CD14-positive monocyte (primary cell): ENCODE measurements around the gene LTBP1. TPM values are rescaled to one million over a fixed set of nuclear protein-coding genes. Genes with fewer than 3 reads are reported as not detected.

Source experiments
- DNase-seq, 3 donors: peaks; one replicate each; pipeline ENCODE4 v3.0.0-alpha.2; 2011 to 2022
- H2AFZ ChIP-seq: 2 replicates; pipeline ENCODE4 v1.6.0; 2012; ENCODE audit warnings: mild to moderate bottlenecking, low read depth, low read length, inconsistent platforms; ENCODE audit not compliant: insufficient read depth, poor library complexity, severe bottlenecking
- H3K27ac ChIP-seq, 2 donors: 1 replicate in 1 of 2; 2 replicates in 1 of 2; pipeline ENCODE4 v1.5.1; 2012 to 2013; ENCODE audit warnings: low read length in 2 of 2, control low read depth in 1 of 2, inconsistent platforms in 1 of 2, low read depth in 1 of 2, mild to moderate bottlenecking in 1 of 2
- H3K27me3 ChIP-seq, 2 donors: one replicate each; pipeline versions ENCODE4 v1.6.0 to v1.6.1; 2011 to 2013; ENCODE audit warnings: low read length in 2 of 2; ENCODE audit not compliant: control insufficient read depth in 2 of 2, insufficient read depth in 2 of 2
- H3K36me3 ChIP-seq, 2 donors: replicated peaks in 1 of 2; 1 replicate in 1 of 2; 2 replicates in 1 of 2; pipeline versions ENCODE4 v1.5.1 to v1.6.1; 2012 to 2013; ENCODE audit warnings: low read length in 2 of 2, control low read depth in 1 of 2, inconsistent platforms in 1 of 2, mild to moderate bottlenecking in 1 of 2; ENCODE audit not compliant: insufficient read depth in 2 of 2, control insufficient read depth in 1 of 2
- H3K4me1 ChIP-seq, 2 donors: 1 replicate in 1 of 2; 2 replicates in 1 of 2; pipeline versions ENCODE4 v1.5.1 to v1.6.1; 2012 to 2013; ENCODE audit warnings: low read length in 2 of 2, control low read depth in 1 of 2, inconsistent platforms in 1 of 2, mild to moderate bottlenecking in 1 of 2, moderate library complexity in 1 of 2; ENCODE audit not compliant: insufficient read depth in 2 of 2, control insufficient read depth in 1 of 2
- H3K4me2 ChIP-seq: replicated peaks from 2 replicates; pipeline ENCODE3; 2012; ENCODE audit warnings: low read length, moderate library complexity, mild to moderate bottlenecking; ENCODE audit not compliant: poor library complexity, severe bottlenecking; ENCODE audit errors: extremely low read depth
- H3K4me3 ChIP-seq, 3 experiments: fragments of 200-600 bp in 1 of 3; sonication (generic) in 1 of 3; replicated peaks in 1 of 3; 1 replicate in 2 of 3; 2 replicates in 1 of 3; pipeline ENCODE4 v1.5.1; 2011 to 2013; ENCODE audit warnings: low read length in 3 of 3, mild to moderate bottlenecking in 3 of 3, control low read depth in 2 of 3, low read depth in 2 of 3, inconsistent platforms in 1 of 3, moderate library complexity in 1 of 3
- H3K79me2 ChIP-seq: 2 replicates; pipeline ENCODE4 v1.6.0; 2012; ENCODE audit warnings: mild to moderate bottlenecking, control low read depth, inconsistent platforms, low read length, moderate library complexity; ENCODE audit not compliant: insufficient read depth
- H3K9ac ChIP-seq: 2 replicates; pipeline ENCODE4 v1.6.0; 2017; ENCODE audit warnings: low read length, mild to moderate bottlenecking; ENCODE audit not compliant: insufficient read depth, poor library complexity, severe bottlenecking
- H3K9me3 ChIP-seq, 2 donors: replicated peaks in 1 of 2; 1 replicate in 1 of 2; 2 replicates in 1 of 2; pipeline versions ENCODE4 v1.5.1 to v1.6.1; 2012 to 2013; ENCODE audit warnings: low read length in 2 of 2, control low read depth in 1 of 2; ENCODE audit not compliant: control insufficient read depth in 1 of 2, insufficient read depth in 1 of 2
- H4K20me1 ChIP-seq: 2 replicates; pipeline ENCODE4 v1.6.0; 2012; ENCODE audit warnings: mild to moderate bottlenecking, low read length, control low read depth, moderate library complexity; ENCODE audit not compliant: insufficient read depth
- H3K27ac Mint-ChIP-seq, 7 donors: one replicate each; pipeline ENCODE4 v1.8.0; 2020; ENCODE audit warnings: mild to moderate bottlenecking in 7 of 7, mixed read lengths in 7 of 7, moderate library complexity in 6 of 7, inconsistent platforms in 2 of 7
- H3K27me3 Mint-ChIP-seq, 3 donors: one replicate each; pipeline ENCODE4 v1.8.0; 2021 to 2022; ENCODE audit warnings: low read depth in 3 of 3, mild to moderate bottlenecking in 3 of 3, mixed read lengths in 3 of 3, moderate library complexity in 3 of 3, inconsistent platforms in 1 of 3
- H3K36me3 Mint-ChIP-seq, 2 donors: one replicate each; pipeline ENCODE4 v1.8.0; 2020; ENCODE audit warnings: mixed read lengths in 2 of 2, inconsistent platforms in 1 of 2, mild to moderate bottlenecking in 1 of 2
- H3K4me1 Mint-ChIP-seq: one replicate; pipeline ENCODE4 v1.8.0; 2020; ENCODE audit warnings: mild to moderate bottlenecking, mixed read lengths
- H3K4me3 Mint-ChIP-seq, 2 donors: one replicate each; pipeline ENCODE4 v1.8.0; 2020; ENCODE audit warnings: mild to moderate bottlenecking in 2 of 2, mixed read lengths in 2 of 2, moderate library complexity in 1 of 2
- H3K9me3 Mint-ChIP-seq, 7 donors: one replicate each; pipeline ENCODE4 v1.8.0; 2020 to 2022; ENCODE audit warnings: mixed read lengths in 7 of 7, mild to moderate bottlenecking in 6 of 7, moderate library complexity in 6 of 7, inconsistent platforms in 2 of 7
- WGBS: methylation state at CpG from one replicate; pipeline ENCODE4 v1.1.5; 2013; ENCODE audit warnings: missing lambda C conversion rate; ENCODE audit not compliant: insufficient coverage; 5-methylcytosine and 5-hydroxymethylcytosine counted together
- intact Hi-C, 2 donors: fragments of 100-400 bp; cut with micrococcal nuclease; formaldehyde crosslinking; loops; one replicate each; pipeline versions ENCODE4 v1.15.0 to v1.15.1; 2023
- polyA plus RNA-seq, 3 donors: library from polyadenylated mRNA; depleted of rRNA in 1 of 3; unstranded in 2 of 3; stranded (reverse) in 1 of 3; fragments of 300-500 nt in 2 of 3; fragments of >200 nt in 1 of 3; fragmentation: Illumina TruSeq in 2 of 3; gene quantifications; 1 replicate in 2 of 3; 2 replicates in 1 of 3; pipeline ENCODE4 v1.2.3, GENCODE V29; 2012 to 2021
- TF ChIP-seq, protein P1 (sequence below): fragments of 200-600 bp; IDR thresholded peaks from one replicate; pipeline ENCODE4 v1.8.0; 2022; ENCODE audit warnings: antibody characterized with exemption, mild to moderate bottlenecking

LTBP1 gene
- polyA plus RNA-seq, 3 donors: 0.18 to 0.24 TPM; not detected in 1

DNA sequence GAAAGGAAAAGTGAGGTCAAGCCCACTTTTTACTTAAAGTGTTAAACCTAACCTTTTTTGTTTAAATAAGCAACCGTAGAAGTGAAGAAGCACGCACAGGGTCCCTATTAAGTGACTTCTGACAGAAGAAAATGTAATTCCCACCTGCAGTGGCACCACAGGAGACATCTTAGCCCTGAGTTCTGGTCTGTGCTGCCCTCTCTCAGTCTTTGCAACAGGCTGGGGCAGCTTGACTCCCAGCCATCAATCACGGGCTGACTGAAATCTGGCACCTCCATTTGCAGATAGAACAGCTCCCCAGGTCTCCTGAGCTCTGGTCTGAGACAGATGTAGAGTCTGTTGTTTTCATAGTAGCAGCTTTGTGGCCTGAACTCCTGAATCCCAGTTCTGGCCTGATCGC, 170.0 kb downstream of the LTBP1 start:
- Histone ChIP-seq H3K4me2 (no peak overlapping the region), H3K27me3 (no peaks in the 10 kb centered on the region), H3K4me1 (no peaks in the 10 kb centered on the region), H4K20me1 (no peaks in the 10 kb centered on the region), H3K9ac (no peak overlapping the region), H3K9me3 (no peaks in the 10 kb centered on the region), H3K4me3 (no peak overlapping the region), H3K27ac (no peak overlapping the region), H3K36me3 (no peaks in the 10 kb centered on the region), H2AFZ (no peak overlapping the region), H3K79me2 (no peaks in the 10 kb centered on the region)
- no peak overlapping the region for H3K27ac Mint-ChIP-seq
- WGBS: 90% methylated on average over 2 of the region's 4 CpGs
- H3K9me3 Mint-ChIP-seq: peaks cover 0 to 2% (median 0%) of the 10 kb centered on the region in 7 donors
- peaks cover 2 to 3% (median 2%) of the 10 kb centered on the region in 3 donors for H3K27me3 Mint-ChIP-seq
- H3K36me3 Mint-ChIP-seq: no peaks in the 10 kb centered on the region
- intact Hi-C loops: no loop called here
- H3K4me3 Mint-ChIP-seq: no peak overlapping the region
- TF ChIP-seq, protein P1, sequence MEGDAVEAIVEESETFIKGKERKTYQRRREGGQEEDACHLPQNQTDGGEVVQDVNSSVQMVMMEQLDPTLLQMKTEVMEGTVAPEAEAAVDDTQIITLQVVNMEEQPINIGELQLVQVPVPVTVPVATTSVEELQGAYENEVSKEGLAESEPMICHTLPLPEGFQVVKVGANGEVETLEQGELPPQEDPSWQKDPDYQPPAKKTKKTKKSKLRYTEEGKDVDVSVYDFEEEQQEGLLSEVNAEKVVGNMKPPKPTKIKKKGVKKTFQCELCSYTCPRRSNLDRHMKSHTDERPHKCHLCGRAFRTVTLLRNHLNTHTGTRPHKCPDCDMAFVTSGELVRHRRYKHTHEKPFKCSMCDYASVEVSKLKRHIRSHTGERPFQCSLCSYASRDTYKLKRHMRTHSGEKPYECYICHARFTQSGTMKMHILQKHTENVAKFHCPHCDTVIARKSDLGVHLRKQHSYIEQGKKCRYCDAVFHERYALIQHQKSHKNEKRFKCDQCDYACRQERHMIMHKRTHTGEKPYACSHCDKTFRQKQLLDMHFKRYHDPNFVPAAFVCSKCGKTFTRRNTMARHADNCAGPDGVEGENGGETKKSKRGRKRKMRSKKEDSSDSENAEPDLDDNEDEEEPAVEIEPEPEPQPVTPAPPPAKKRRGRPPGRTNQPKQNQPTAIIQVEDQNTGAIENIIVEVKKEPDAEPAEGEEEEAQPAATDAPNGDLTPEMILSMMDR: no peak
- no peak for DNase-seq
- no peaks in the 10 kb centered on the region for H3K4me1 Mint-ChIP-seq

DNA sequence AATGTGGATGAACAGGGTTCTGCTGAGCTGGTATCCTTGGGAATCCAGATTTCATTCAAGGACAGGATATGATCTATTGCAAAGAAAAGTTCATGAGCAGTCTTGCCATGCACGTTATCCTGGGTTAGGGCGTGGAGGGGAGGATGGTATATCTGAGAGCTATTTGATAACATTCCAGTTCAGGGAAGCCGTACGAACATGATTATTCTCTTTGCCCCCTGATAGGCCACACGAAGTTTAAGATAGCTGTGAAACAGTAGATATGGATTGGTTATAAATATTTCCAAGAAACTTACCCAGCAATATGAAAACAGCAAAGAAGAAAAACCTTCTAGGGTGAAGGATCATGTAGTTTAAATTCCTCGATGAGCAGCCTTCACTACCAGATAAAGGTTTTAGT, 171.9 kb downstream of the LTBP1 start:
- H3K36me3 Mint-ChIP-seq: no peaks in the 10 kb centered on the region

More for the DNA sequence above, 171.9 kb downstream of the LTBP1 start:
- Mint-ChIP-seq H3K9me3 (peaks cover 0 to 4% (median 2%) of the 10 kb centered on the region in 7 donors), H3K27ac (no peak overlapping the region), H3K27me3 (peaks cover 1 to 3% (median 2%) of the 10 kb centered on the region in 3 donors), H3K4me3 (no peak overlapping the region), H3K4me1 (no peaks in the 10 kb centered on the region)
- Histone ChIP-seq H3K27me3 (no peaks in the 10 kb centered on the region), H3K4me1 (no peaks in the 10 kb centered on the region), H3K9ac (no peak overlapping the region), H3K36me3 (no peaks in the 10 kb centered on the region), H3K9me3 (no peaks in the 10 kb centered on the region), H3K4me3 (no peak overlapping the region), H2AFZ (no peak overlapping the region), H3K79me2 (no peaks in the 10 kb centered on the region), H3K4me2 (no peak overlapping the region), H3K27ac (no peak overlapping the region), H4K20me1 (no peaks in the 10 kb centered on the region)
- TF ChIP-seq, protein P1: no peak
- DNase-seq: no peak
- intact Hi-C loops: no loop called here
- WGBS: no CpG with 5 or more reads among the region's 6 CpGs
